ENCODE results near the gene PHACTR2.

DNA sequence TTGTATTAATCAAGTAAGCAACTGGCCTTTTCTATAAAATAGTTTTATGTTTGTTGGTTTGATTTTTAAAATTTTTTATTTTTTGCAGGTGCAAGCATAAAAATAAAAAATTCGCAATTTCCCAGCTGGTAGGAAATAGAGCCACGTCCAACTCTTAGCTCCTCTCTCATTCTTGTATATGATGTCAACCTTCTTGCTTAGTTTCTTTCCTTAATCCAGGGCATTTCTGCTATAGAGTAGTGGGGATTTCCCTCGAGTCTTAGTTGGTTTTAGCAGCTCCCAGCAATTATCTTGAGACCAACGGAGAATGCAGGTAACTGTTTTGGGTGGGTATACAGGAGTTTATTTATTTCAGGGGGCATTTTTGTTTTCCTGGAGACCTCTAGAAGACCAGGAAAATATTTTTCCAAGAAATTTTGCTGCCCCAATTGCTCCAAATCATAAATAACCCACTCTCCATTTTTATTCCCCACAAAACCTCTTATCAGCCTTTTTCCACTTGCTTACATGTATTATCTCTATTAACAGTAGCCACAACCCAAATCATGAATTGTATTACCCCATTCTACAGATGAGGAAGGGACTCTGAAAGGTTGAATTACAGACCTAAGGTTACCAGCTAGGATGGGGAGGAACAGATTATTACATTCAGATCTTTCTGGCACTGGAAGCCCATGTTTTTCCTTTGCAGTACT is 18.4 kb downstream of the PHACTR2 start:
- TF ChIP-seq EP300 (IDR thresholded peaks at IDR 0.05) (no peak), POLR2A (IDR thresholded peaks at IDR 0.05) (no peak)
- TF ChIP-seq, protein P1, sequence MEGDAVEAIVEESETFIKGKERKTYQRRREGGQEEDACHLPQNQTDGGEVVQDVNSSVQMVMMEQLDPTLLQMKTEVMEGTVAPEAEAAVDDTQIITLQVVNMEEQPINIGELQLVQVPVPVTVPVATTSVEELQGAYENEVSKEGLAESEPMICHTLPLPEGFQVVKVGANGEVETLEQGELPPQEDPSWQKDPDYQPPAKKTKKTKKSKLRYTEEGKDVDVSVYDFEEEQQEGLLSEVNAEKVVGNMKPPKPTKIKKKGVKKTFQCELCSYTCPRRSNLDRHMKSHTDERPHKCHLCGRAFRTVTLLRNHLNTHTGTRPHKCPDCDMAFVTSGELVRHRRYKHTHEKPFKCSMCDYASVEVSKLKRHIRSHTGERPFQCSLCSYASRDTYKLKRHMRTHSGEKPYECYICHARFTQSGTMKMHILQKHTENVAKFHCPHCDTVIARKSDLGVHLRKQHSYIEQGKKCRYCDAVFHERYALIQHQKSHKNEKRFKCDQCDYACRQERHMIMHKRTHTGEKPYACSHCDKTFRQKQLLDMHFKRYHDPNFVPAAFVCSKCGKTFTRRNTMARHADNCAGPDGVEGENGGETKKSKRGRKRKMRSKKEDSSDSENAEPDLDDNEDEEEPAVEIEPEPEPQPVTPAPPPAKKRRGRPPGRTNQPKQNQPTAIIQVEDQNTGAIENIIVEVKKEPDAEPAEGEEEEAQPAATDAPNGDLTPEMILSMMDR (IDR thresholded peaks at IDR 0.05) = no peak
